DOHH2 (cell line): ENCODE results near the gene TAF11.

Source experiments
- H3F3A ChIP-seq: fragments of 200-600 bp; sonication (generic), shearing (Covaris generic); 2 replicates; pipeline ENCODE4 v1.6.0; 2016; ENCODE audit warnings: antibody characterized with exemption, mild to moderate bottlenecking; ENCODE audit not compliant: control insufficient read depth, insufficient read depth
- H3K27ac ChIP-seq: fragments of 200-600 bp; sonication (generic); 2 replicates; pipeline ENCODE4 v1.5.1; 2014; ENCODE audit warnings: low read depth, mild to moderate bottlenecking, low read length, moderate library complexity
- H3K27me3 ChIP-seq: fragments of 200-600 bp; sonication (generic); 2 replicates; pipeline ENCODE4 v1.6.1; 2014; ENCODE audit warnings: mild to moderate bottlenecking, low read length, mixed read lengths; ENCODE audit not compliant: control insufficient read depth
- H3K36me3 ChIP-seq: fragments of 200-600 bp; sonication (generic); 2 replicates; pipeline ENCODE4 v1.6.1; 2014; ENCODE audit warnings: mild to moderate bottlenecking, low read length, moderate library complexity, mixed read lengths; ENCODE audit not compliant: control insufficient read depth
- H3K4me1 ChIP-seq: fragments of 200-600 bp; sonication (generic); 2 replicates; pipeline ENCODE4 v1.6.1; 2014; ENCODE audit warnings: mild to moderate bottlenecking, low read length, mixed read lengths; ENCODE audit not compliant: control insufficient read depth
- H3K4me2 ChIP-seq: fragments of 200-600 bp; sonication (generic); 2 replicates; pipeline ENCODE4 v1.6.0; 2014; ENCODE audit warnings: mild to moderate bottlenecking, low read length, moderate library complexity
- H3K4me3 ChIP-seq: fragments of 200-600 bp; sonication (generic); 2 replicates; pipeline ENCODE4 v1.5.1; 2014; ENCODE audit warnings: mild to moderate bottlenecking, low read length, mixed read lengths
- H3K79me2 ChIP-seq: fragments of 200-600 bp; sonication (generic); 2 replicates; pipeline ENCODE4 v1.6.1; 2014; ENCODE audit warnings: mild to moderate bottlenecking, low read length, mixed read lengths; ENCODE audit not compliant: control insufficient read depth
- H3K9me2 ChIP-seq: fragments of 200-600 bp; sonication (generic); replicated peaks from 2 replicates; pipeline ENCODE4 v1.6.1; 2014; ENCODE audit warnings: mild to moderate bottlenecking, low read length, mixed read lengths; ENCODE audit not compliant: control insufficient read depth
- H3K9me3 ChIP-seq: fragments of 200-600 bp; sonication (generic); 2 replicates; pipeline ENCODE4 v1.6.1; 2014; ENCODE audit warnings: antibody characterized with exemption, low read length, mixed read lengths; ENCODE audit not compliant: control insufficient read depth, insufficient read depth
- H4K20me1 ChIP-seq: fragments of 200-600 bp; sonication (generic); 2 replicates; pipeline ENCODE4 v1.6.0; 2014; ENCODE audit warnings: low read depth, mild to moderate bottlenecking, antibody characterized with exemption, low read length, moderate library complexity; ENCODE audit not compliant: control insufficient read depth, insufficient read depth
- EZH2phosphoT487 ChIP-seq: fragments of 200-600 bp; sonication (generic); IDR thresholded peaks from 2 replicates; pipeline ENCODE4 v1.6.1; 2017; ENCODE audit warnings: borderline replicate concordance, mild to moderate bottlenecking, antibody characterized with exemption, low read length, moderate library complexity, mixed read lengths
- TF ChIP-seq, protein P1 (sequence below): fragments of 200-600 bp; sonication (generic); IDR thresholded peaks from one replicate; pipeline ENCODE4 v1.5.1; 2014; ENCODE audit warnings: antibody characterized with exemption, mild to moderate bottlenecking, low read depth, low read length; ENCODE audit not compliant: poor library complexity, severe bottlenecking

Gene TAF11

GRCh38 chr6:34877869-34878485 lies 9.9 kb downstream of the TAF11 start:
- H4K20me1 ChIP-seq, result no peaks in the 10 kb centered on the region
- H3K9me2 ChIP-seq, result no peaks in the 10 kb centered on the region
- H3K4me2 ChIP-seq, result no peak overlapping the region
- peaks cover 2% of the 10 kb centered on the region for H3K79me2 ChIP-seq
- H3K27ac ChIP-seq, result no peak overlapping the region
- H3K9me3 ChIP-seq, result no peaks in the 10 kb centered on the region
- no peaks in the 10 kb centered on the region for H3K4me1 ChIP-seq
- TF ChIP-seq, protein P1, sequence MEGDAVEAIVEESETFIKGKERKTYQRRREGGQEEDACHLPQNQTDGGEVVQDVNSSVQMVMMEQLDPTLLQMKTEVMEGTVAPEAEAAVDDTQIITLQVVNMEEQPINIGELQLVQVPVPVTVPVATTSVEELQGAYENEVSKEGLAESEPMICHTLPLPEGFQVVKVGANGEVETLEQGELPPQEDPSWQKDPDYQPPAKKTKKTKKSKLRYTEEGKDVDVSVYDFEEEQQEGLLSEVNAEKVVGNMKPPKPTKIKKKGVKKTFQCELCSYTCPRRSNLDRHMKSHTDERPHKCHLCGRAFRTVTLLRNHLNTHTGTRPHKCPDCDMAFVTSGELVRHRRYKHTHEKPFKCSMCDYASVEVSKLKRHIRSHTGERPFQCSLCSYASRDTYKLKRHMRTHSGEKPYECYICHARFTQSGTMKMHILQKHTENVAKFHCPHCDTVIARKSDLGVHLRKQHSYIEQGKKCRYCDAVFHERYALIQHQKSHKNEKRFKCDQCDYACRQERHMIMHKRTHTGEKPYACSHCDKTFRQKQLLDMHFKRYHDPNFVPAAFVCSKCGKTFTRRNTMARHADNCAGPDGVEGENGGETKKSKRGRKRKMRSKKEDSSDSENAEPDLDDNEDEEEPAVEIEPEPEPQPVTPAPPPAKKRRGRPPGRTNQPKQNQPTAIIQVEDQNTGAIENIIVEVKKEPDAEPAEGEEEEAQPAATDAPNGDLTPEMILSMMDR, result no peak
- no peak for TF ChIP-seq EZH2phosphoT487
- H3K36me3 ChIP-seq, result peaks cover 81% of the 10 kb centered on the region
- H3K27me3 ChIP-seq, result no peaks in the 10 kb centered on the region
- H3K4me3 ChIP-seq, result no peak overlapping the region
- 0 out of 2 replicates have a peak, but pooled peaks cover 3% of the 10 kb centered on the region for H3F3A ChIP-seq

DNA sequence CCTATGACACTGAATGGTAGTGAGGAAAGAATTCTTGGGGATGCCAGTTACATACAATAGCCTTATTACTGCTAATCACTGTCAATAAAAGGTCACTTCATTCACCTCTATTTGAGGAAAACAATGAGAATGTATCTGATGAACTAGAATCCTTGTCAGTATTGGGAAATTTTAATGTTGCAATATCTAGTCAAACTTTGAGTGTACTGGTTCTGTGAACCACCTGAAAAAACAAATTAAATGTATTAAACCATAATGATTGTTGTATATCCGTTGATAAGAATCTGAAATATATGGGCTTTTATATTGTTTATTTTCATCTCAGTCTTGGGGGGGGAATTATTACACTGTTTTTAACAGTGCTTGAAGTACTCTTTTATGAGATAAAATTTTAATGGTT lies 10.6 kb downstream of the TAF11 start:
- Histone ChIP-seq H3K9me3 (no peaks in the 10 kb centered on the region), H3K9me2 (no peaks in the 10 kb centered on the region), H3K27ac (no peak overlapping the region), H3F3A (0 out of 2 replicates have a peak, but pooled peaks cover 3% of the 10 kb centered on the region), H3K4me3 (no peak overlapping the region), H3K27me3 (no peaks in the 10 kb centered on the region), H3K4me2 (no peak overlapping the region), H3K79me2 (no peaks in the 10 kb centered on the region), H4K20me1 (no peaks in the 10 kb centered on the region), H3K4me1 (no peaks in the 10 kb centered on the region), H3K36me3 (peaks cover 86% of the 10 kb centered on the region)
- TF ChIP-seq, protein P1, result no peak
- no peak for TF ChIP-seq EZH2phosphoT487

- Histone ChIP-seq H3K9me3 (no peaks in the 10 kb centered on the region), H3K79me2 (no peaks in the 10 kb centered on the region), H3K4me1 (no peaks in the 10 kb centered on the region), H4K20me1 (no peaks in the 10 kb centered on the region), H3F3A (0 out of 2 replicates have a peak, but pooled peaks cover 3% of the 10 kb centered on the region), H3K4me2 (no peak overlapping the region), H3K27me3 (no peaks in the 10 kb centered on the region), H3K4me3 (no peak overlapping the region), H3K36me3 (peaks cover 94% of the 10 kb centered on the region), H3K27ac (no peak overlapping the region), H3K9me2 (no peaks in the 10 kb centered on the region)
- no peak for TF ChIP-seq EZH2phosphoT487
- TF ChIP-seq, protein P1, result no peak
Observed at GRCh38 chr6:34876472-34876871, 11.4 kb downstream of the TAF11 start.
